A549 (cell line): ENCODE results near the gene TNIK.
"Not testable (repeated sequence)": the region's sequence is repeated elsewhere in the genome, so short reads cannot be mapped to it uniquely, and the experiment has no call there.

ENCODE experiments used
- CTCF ChIP-seq: fragments of >200 bp; sonication (Bioruptor Twin); formaldehyde crosslinking; IDR thresholded peaks from 3 replicates; pipeline ENCODE4 v1.5.1; 2016
- EP300 ChIP-seq, 2 experiments: fragments of >200 bp; sonication (Bioruptor Twin); formaldehyde crosslinking; IDR thresholded peaks; 2 replicates in 1 of 2; 3 replicates in 1 of 2; pipeline ENCODE4 v1.6.1; 2016 to 2017
- KDM5A ChIP-seq: fragments of 200-600 bp; sonication (generic); IDR thresholded peaks from 2 replicates; pipeline ENCODE4 v1.6.1; 2016; ENCODE audit warnings: antibody characterized with exemption, mild to moderate bottlenecking
- MAFK ChIP-seq: fragments of 450-650 bp; IDR thresholded peaks from 2 replicates; pipeline ENCODE4 v1.6.1; 2014; ENCODE audit not compliant: partially characterized antibody
- MYC ChIP-seq: IDR thresholded peaks from 2 replicates; pipeline ENCODE4 v1.6.1; 2012; ENCODE audit warnings: mild to moderate bottlenecking, inconsistent platforms, low read length, improper control_type of control experiment, borderline replicate concordance
- POLR2A ChIP-seq: IDR thresholded peaks from 2 replicates; pipeline ENCODE4 v1.6.1; 2012; ENCODE audit warnings: mild to moderate bottlenecking, low read length
- RAD21 ChIP-seq, 2 experiments: fragments of >200 bp in 1 of 2; sonication (Bioruptor Twin) in 1 of 2; formaldehyde crosslinking in 1 of 2; IDR thresholded peaks in 1 of 2; conservative IDR thresholded peaks in 1 of 2; 2 replicates in 1 of 2; 3 replicates in 1 of 2; pipeline ENCODE4 v1.6.1; 2012 to 2018; ENCODE audit warnings: inconsistent platforms in 1 of 2
- RCOR1 ChIP-seq: fragments of 150-350 bp; IDR thresholded peaks from 2 replicates; pipeline ENCODE4 v1.6.1; 2014; ENCODE audit warnings: antibody characterized with exemption, low read length, low read depth
- RFX5 ChIP-seq: fragments of 450-650 bp; IDR thresholded peaks from 2 replicates; pipeline ENCODE4 v1.7.1; 2014; ENCODE audit warnings: antibody characterized with exemption, mild to moderate bottlenecking, moderate library complexity

GRCh38 chr3:171304498-171304897, 155.7 kb downstream of the TNIK start:
- not testable (repeated sequence) for TF ChIP-seq RFX5; MYC; KDM5A; POLR2A; CTCF; RAD21 (conservative IDR thresholded peaks at IDR 0.05 in 1 of 2, IDR thresholded peaks at IDR 0.05 in 1 of 2); RCOR1; MAFK; EP300 (IDR thresholded peaks at IDR 0.05)
